NK-92 (cell line): ENCODE measurements around the gene NEK4.

Source experiments
- DNase-seq: peaks from one replicate; lab custom pipeline; 2025; ENCODE audit not compliant: unreplicated experiment; lab: John Stamatoyannopoulos, UW

The NEK4 gene

GRCh38 chr3:52705438-52705687, 65.4 kb downstream of the NEK4 start:
- no peak for DNase-seq

DNA sequence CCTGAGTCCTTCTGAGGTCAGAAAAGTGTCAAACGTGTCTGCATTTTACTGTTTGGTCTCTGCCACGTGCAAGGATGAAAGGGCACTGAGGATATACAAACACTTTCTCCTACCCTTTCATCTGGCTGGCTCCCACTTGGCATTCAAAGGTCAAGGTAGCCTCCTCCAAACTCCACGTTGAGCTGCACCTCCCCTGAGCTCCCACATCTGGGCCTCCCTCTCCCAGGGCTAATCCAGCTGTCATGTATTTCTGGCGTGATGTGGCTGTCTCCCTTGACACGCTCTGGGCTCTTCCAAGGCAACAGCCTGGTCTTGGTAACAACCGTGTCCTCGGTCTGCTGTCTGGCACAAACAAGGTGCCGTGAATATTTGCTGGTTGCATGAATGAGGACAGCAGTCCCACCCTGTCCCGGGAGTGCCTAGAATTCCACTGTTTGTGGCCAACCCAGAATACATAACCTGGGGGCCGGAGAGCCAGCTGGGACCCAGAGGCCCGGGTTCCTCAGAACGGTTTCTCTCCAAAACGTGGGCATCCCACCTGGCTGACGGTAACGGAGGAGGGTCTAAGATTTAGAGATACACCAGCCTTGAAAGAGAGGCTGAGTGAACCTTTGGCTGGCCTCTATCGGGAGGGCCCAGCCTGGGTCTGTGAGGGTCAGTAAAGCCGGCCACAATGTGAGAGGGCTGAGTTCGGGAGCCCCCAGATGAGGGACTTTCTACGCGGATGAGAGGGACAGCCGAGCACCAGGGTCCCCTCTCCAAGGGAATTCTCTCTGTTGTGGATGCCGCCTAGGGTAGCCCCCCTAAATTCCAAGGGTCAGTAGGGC, 65.9 kb downstream of the NEK4 start:
- no peak for DNase-seq

DNA sequence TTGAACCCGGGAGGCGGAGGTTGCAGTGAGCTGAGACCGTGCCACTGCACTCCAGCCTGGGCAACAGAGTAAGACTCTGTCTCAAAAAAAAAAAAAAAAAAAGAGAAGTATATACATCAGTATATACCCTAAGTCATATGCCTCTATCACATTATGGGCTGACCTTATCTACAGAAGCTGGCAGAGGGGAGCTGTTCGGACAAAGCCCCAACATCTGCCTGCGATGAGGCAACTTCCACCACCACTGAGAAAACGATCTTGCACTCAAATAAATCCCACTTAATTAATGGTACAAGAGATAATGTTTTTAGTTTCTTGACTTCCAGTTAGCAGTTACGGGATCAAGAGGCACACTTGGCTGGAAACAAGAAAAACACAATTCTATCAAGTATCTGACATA, 67.4 kb downstream of the NEK4 start:
- DNase-seq: no peak

DNA sequence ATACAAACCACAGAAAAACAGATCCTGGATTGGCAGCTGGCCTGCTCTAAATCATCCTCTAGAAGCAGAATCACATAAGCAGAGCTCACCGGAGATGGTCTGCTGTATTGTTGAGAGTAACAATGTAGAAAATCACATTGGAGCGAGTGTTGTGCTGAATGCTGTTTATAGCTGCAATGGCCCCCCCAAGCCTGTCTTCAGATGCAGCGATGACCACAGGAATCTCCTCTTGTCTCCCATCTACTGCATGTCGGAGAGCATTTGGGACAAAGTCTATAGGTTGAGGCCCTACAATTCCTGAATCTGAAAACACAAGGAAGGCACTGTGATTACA, 73.1 kb downstream of the NEK4 start:
- DNase-seq: no peak

DNA sequence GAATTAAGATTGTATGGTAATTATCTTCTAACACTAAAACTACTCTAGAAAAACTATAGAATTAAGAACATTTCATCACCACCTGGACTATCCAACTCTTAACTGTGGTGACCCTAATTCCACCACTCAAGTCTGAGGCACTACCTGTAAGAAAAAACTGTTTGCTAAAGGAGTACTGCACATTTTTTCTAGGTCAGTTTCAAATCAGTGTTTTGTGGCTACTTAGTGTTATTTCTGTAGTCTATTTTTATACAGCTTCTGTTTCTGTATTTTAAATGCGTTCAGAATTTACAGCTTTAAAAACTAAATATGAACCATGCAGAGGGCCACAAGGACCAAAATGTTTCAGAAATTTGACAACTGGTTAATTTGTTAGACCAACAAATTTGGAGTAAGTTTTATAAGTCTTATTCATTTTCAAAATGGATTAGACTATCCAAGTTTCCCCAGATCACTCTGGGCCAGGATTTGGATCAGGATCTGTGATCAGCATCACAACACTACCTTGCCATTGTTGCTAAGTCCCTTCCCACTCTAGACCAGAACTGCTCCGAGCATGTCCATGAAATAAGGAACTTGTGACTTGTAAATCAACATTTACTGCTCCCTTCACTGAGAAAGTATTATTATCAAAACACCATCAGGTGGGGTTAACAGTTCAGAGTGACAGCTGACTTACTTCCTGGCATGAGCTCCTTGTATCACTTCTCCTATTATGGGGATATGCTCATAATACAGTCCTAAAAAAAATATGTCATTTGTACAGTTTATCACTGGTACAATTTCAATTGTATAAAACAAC, 73.7 kb downstream of the NEK4 start:
- DNase-seq: no peak

GRCh38 chr3:52695798-52696671, 74.7 kb downstream of the NEK4 start:
- no peak for DNase-seq

GRCh38 chr3:52694528-52695189, 76.1 kb downstream of the NEK4 start:
- no peak for DNase-seq

DNA sequence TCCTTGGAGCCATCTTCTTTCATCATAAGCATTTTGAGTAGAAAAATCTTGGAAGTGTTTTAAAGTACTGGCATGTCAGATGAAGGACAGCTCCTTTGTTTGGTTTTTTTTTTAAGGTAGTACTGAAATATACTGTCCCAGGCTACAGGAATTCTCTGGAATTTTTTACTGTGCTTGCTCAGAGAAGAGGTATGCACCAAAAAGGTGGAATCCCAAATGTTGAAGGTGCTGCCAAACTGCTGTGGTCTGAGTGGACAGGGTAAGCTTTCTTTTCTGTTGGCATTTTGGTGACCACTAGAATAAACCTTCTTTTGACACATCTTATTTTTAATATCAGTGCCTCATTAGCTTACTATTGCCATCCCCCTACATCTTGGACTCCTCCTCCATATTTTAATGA, 77.7 kb downstream of the NEK4 start:
- DNase-seq: no peak

DNA sequence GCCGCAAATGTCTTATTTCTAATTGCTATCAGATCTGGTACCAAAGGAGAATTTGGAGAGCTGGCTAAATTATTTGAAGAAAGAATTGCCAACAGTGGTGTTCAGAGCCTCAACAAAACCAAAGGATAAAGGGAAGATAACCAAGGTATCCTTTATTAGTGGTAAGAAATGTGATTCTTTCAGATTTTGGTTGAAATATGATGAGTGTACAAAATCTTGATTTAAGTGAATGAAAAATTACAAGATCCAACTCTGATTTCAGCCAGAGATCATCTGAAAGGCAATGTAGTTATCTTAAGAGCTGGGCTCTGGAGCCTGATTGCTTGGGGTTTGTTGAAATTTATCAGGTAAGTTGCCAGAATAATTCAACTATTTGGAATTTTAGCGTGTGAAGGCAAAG, 80.2 kb downstream of the NEK4 start:
- DNase-seq: no peak

DNA sequence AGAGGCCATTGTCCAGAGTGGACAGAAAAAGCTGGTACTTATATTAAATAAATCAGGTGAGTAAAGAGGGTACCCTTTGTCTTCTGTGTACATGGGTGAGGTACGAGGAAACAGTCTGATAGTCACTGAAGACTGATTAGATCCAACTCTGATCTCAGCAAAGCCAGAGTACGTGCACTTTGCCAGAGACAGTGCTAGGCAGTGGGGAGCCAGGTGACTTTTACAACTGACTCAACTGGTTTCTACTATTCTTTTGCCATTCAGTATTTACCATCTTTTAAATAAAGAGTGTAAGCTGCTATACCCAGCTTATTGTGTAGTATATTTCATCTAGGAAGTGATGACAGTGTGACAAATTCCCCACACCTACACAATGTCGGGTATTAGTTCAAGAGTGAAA, 81.6 kb downstream of the NEK4 start:
- DNase-seq: no peak

DNA sequence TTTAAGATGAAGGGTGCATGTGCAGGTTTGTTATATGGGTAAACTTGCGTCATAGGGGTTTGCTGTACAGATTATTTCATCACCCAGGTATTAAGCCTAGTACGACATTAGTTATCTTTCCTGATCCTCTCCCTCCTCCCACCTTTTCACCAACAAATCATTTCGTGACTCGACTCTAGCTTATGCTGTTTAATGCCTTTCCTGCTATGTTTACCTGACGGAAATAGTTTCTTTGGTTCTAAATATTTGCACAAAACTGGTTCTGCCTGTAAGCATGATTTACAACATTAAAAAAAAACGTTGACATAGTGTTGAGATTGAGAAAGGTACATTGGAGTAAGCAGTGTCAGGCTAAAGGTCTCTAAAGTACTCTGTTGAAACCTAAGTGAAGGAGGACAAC, 82.5 kb downstream of the NEK4 start:
- no peak for DNase-seq

- DNase-seq: peak; percentile 49
These were observed 84.7 kb downstream of the NEK4 start, which contains the start of the genes GNL3 and PBRM1 for GRCh38 chr3:52685709-52686691. TSS of gene GNL3 (plus strand) at chr3:52686032. CDS start at chr3:52686093, 61 bp downstream. TSS of gene PBRM1 (minus strand) at chr3:52685913.

DNA sequence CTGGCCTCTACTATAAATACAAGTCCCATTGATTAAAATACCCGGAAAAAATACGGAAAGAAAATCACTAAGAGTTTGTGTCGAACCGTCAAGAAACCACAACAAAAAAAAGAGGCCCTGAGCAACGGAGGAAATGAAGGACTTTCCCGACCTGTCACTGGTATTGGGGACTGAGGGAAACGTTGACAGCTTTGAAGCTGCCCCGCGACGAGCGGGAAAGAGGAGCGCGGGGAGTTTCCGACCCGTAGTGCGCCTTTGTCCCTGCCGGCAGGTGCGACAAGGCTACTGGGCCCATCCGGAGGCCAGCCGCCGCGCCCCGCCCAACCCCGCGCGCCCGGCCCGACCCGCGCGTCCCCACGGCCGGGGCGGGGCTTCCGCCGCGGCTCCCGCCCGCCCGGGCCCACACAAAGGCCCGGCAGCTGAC, 85.4 kb downstream of the NEK4 start:
- DNase-seq: no peak

DNA sequence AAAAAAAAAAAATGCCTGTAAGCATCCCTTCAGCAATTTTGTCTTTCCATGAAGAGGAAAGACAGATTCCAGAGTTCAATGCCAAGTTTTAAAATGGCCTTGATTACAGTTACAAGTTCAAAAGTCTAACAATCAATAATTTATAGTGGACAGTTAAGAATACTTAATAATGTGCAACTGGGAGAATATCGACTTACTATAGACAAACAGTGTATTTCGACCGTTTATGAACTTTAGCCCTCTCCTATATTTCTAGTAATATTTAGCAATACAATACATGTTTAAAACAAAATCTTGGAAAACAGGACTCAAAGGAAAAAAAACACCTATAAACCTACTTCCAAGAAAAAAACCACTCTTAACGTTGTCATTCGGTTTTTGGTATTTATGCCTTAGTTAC, 86.6 kb downstream of the NEK4 start:
- no peak for DNase-seq

DNA sequence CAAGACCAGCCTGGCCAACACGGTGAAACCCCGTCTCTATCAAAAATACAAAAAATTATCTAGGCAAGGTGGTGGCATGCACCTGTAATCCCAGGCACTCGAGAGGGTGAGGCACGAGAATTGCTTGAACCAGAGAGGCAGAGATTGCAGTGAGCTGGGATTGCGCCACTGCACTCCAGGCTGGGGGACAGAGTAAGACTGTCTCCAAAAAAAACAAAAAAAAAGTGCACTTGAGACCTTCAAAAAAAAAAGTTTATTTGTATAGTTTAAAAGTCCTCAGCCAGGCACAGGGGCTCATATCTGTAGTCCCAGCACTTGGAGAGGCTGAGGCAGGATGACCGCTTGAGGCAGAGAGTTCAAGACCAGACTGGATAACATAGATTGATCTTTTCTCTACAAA, 87.1 kb downstream of the NEK4 start:
- no peak for DNase-seq

GRCh38 chr3:52682016-52682415, 88.7 kb downstream of the NEK4 start:
- no peak for DNase-seq

DNA sequence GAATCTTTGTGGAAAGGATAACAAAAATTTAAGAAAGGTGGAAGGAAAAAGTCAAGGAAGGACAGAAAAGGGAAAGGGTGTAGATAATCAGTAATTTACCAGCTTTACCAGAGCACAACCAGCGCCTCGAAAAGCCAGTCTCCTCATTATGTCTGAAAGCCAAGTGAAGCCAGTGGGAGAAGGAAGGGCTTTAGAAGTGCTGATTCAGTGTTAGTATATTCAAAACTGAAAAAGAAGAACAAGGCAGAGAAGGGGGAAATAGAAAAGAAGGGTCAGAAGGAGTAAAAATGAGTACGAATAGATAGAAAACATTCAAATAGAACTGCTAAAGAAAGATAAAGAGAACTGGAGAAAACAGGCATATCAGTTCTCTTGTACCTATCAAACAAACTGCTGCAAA, 89.1 kb downstream of the NEK4 start:
- no peak for DNase-seq

GRCh38 chr3:52679811-52680210, 90.9 kb downstream of the NEK4 start:
- no peak for DNase-seq

DNA sequence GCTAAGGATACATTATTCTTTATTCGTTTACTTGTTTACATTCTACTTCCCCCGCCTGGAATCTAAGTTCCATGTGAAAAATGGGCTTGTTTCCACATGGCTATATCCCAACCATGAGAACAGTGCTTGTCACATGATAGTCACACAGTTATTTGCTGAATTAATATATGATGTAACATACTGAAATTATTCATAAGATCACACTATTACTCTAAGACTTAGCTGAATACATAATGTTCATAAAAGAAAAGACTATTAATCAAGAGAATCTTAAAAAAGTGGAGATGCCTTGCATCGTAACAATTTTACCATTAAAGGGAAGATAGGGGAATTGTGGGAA, 91.6 kb downstream of the NEK4 start:
- no peak for DNase-seq
